HG02840 (cell line): Measurements from ENCODE around the gene MAML2.

ENCODE experiments used
- ATAC-seq: cut with Tn5 transposase; IDR thresholded peaks from one replicate; pipeline ENCODE4 v1.9.1; 2021; ENCODE audit warnings: mild to moderate bottlenecking, moderate library complexity, moderate number of reproducible peaks; ENCODE audit not compliant: unreplicated experiment, low FRiP score

Gene MAML2

DNA sequence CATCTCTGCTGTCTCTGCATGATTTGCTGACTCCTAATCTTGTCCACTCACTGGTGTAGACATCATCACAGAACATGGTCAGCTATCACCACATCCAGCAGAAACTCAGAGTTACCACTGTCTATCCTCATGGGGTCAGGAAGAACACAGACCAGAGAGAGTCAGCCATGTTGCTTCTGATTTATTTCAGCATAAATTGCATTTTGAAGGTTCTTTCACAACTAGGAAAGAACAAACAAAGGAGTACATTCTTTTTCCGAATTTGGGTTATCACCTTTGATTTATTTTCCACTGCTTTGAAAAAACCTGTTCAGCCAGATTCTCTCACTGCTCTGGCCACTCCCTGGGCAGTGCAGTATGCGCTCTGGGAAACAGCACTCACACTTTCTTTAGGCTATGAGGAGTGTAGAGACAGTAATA, 247.1 kb downstream of the MAML2 start:
- ATAC-seq = no peak

- no peak for ATAC-seq
Observed at GRCh38 chr11:96094156-96094555, 248.8 kb downstream of the MAML2 start.

- ATAC-seq = no peak
Observed at GRCh38 chr11:96092511-96092910, 250.5 kb downstream of the MAML2 start.

GRCh38 chr11:96091476-96091875, 251.5 kb downstream of the MAML2 start:
- ATAC-seq = no peak

DNA sequence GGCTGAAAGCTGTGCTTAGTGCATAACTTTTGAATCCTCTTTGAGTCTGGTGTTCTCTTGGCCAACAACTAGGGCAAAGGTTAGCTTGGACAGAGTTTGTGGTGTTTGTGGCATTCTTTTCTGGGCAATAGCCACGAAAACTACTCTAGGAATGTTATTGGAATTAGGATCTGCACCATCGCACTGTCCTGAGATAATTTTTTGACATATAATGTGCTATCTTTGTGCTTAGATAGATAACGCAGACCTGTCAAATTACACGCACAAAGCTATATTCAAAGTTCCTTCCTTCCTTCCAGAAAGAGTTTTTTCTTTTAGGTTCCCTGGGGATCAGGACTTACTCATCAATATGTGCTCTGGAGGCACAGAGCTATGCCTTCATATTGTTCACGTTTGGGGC, 252.3 kb downstream of the MAML2 start:
- no peak for ATAC-seq

- no peak for ATAC-seq
Observed at GRCh38 chr11:96088914-96089313, 254.1 kb downstream of the MAML2 start.

GRCh38 chr11:96086111-96086510, 256.9 kb downstream of the MAML2 start:
- ATAC-seq = no peak

- no peak for ATAC-seq
Observed at GRCh38 chr11:96085319-96085930, 257.6 kb downstream of the MAML2 start.

DNA sequence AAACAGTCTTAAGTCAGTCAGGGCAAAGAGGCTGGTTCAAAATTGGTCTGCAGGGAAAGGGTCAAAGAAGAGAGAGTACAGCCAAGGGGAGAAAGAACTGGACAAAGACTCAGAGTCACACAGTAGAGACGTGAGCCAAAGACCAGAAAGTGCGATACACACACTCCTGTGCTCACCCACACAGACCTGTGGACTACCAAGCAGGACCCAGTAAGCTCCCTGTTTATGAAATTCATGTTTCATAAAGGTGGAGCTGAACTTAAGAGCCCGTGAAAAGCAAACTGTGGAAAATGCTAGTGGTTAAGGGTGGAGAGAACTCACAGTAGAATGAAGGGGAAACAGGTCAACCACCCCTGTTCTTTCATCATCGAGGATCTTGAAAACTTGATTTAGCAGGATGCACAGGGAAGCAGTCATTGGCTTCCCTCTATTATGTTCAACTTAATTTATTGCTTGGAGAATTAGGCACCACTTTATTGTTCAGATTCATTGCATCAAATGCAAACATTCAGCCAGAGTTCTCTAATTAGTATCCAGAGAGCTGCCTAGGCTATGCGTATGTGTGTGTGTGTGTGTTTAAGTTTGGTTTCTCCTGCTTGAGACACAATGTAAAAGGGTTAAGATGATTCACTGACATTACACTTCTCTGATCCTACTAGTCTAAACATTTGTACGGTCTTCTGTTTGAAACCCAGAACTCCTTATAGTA, 258.2 kb downstream of the MAML2 start:
- no peak for ATAC-seq

GRCh38 chr11:96082936-96083335, 260.1 kb downstream of the MAML2 start:
- no peak for ATAC-seq

DNA sequence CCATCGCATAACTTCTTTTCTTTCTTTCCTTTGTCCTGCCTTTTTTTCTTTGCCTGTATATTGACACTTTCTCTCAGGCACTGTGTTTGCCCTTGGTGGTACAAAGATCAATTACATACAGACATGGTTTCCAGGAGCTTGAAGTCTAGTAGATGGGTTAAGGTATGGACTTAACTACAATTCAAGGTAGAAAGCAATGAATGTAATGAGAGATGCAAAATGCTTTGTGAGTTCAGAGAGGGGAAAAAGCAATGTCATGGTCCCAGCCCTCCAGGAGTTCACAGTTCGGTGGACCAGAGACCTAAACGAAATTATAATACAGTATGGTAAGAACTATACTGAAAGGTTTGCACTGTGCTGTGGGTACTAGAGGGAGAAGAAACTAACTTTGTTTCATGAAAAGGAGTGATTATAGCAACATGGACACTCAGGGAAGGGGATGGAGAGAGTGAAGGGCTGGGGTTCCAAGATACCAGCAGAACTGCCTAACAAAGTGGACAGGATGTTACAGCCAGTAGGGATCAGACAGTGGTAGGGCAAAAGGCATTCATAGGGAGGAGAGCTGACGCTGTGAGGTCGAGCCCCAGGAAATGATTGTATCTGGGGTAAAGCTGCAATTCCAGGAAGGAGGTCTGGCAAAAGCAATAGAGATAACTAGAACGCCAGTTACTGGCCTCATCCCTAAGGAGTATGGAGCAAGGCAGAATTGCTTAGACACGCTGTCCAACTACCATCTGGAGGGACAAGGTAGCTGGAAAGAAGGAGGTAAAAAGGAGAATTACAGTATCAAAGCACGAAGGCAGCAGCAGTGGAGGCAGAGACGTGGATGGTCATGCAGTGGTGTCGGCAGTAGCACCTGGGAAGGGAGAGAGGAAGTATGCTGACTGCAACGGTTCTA, 260.7 kb downstream of the MAML2 start:
- no peak for ATAC-seq

- ATAC-seq = no peak
Observed at GRCh38 chr11:96081561-96081960, 261.4 kb downstream of the MAML2 start.

DNA sequence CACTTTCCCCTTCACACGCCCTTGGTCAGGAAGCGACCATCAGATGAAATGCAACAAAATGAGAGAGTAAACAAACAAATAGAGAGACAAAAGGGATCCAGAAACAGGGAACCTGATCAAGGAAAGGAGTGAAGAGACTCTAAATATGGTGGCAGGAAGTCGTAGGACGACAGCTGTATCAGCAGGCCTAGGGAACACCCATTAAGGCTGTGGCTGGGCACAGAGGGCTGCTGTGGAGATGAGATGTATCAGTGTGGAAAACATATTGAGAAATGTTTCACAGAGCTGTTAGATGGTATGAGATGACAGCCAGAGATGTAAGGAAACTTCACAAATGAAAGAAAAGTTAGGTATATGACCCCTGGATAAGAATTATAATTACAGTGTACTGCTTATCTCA, 263.3 kb downstream of the MAML2 start:
- no peak for ATAC-seq

DNA sequence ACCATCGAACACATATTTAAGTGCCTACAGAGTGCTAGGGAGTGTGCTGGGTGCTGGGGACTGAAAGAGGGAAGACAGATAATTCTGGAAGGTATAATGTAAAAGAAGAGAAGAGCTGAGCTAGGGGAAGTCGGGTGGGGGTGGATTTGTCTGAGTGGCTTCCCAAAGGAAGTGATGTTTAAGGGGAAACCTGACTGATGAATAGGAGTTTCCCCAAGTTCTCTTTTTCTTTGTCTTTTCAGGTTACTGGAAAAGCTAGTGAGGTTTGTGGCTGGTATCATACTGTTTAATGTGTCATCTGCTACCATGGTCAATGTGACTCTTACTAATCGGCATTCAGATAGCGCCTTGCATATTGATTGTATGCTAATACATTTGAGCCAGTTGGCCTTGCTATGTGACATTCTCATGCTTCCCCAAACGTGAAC, 267.4 kb downstream of the MAML2 start:
- peak; percentile 73 for ATAC-seq

GRCh38 chr11:96074551-96075310, 268.3 kb downstream of the MAML2 start:
- ATAC-seq = no peak

GRCh38 chr11:96073536-96073935, 269.5 kb downstream of the MAML2 start:
- ATAC-seq = no peak

DNA sequence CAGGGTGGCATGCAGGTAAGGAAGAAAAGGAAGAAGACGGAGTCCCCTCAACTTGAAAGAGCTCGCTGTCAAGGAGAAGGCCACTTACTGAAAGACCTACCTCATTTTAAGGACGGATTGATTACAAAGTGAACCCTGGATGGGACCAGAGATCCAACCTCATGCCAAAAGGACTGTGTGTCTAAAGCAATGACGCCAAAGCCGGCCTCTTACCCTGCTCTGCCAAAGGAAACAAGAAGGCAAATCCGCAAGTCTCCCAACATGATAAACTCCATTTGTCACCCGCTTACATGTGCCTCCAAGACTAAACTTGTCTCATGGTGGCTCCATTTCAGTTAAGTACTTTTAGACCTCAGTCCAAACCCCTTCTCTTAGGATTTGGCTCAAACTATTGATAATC, 270.4 kb downstream of the MAML2 start:
- no peak for ATAC-seq

- no peak for ATAC-seq
Observed at GRCh38 chr11:96070453-96070852, 272.5 kb downstream of the MAML2 start.

GRCh38 chr11:96067160-96067559, 275.8 kb downstream of the MAML2 start:
- ATAC-seq = no peak

GRCh38 chr11:96065379-96065778, 277.6 kb downstream of the MAML2 start:
- no peak for ATAC-seq

DNA sequence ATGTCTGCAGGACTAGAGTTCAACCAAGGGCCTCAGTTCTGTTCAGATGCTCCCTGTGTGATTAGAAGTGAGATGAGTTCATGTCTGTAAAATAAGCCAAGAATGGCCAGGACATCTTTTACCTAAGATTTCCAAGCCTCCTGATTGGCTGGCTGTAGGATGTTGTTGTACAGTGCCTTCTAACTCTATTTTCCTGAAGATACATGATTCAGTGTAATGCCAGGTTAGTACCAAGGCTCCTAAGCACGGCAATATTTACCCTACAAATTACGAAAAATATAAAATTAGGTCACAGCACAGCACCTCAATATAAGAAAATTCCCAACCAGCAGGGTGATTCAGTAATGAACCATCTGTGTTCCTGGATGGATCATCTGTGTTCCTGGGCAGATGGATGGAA, 279.1 kb downstream of the MAML2 start:
- ATAC-seq = no peak
